Measurements from ENCODE around the gene YIF1A.

YIF1A gene

GRCh38 chr11:66291303-66291705, 2.4 kb upstream of the YIF1A start:
- POLR2A ChIA-PET, result interaction anchor here (1.2 kb wide), 1 partner anchor 21 kb away, joined by 4 read pairs; no protein-coding TSS in a partner anchor
- CTCF ChIA-PET, result interaction anchor here (0.6 to 1.9 kb wide), 6 partner anchors 8 to 98 kb away, joined by 3 to 12 read pairs (median 3); no protein-coding TSS in a partner anchor
- no peak for TF ChIP-seq CTCF (IDR thresholded peaks at IDR 0.05; ENCODE audit: control extremely low read depth, extremely low read depth, low read depth, missing control alignments)
- DNase-seq (ENCODE audit: extremely low spot score), result no peak

GRCh38 chr11:66290330-66290621, 1.3 kb upstream of the YIF1A start:
- no peak for TF ChIP-seq CTCF (IDR thresholded peaks at IDR 0.05; ENCODE audit: control extremely low read depth, extremely low read depth, low read depth, missing control alignments)
- DNase-seq (ENCODE audit: extremely low spot score), result no peak
- ChIA-PET CTCF (interaction anchor here (1.3 to 1.9 kb wide), 4 partner anchors 7 to 223 kb away, joined by 3 to 12 read pairs (median 6); no protein-coding TSS in a partner anchor), POLR2A (interaction anchor here (1.2 kb wide), 1 partner anchor 22 kb away, joined by 4 read pairs; no protein-coding TSS in a partner anchor)

- peak; percentile 90 for DNase-seq (ENCODE audit: extremely low spot score)
- CTCF ChIA-PET, result interaction anchor here (0.9 to 10.6 kb wide), 11 partner anchors 10 to 245 kb away, joined by 3 to 92 read pairs (median 4); partner anchors contain the start of gene RIN1
- TF ChIP-seq CTCF (IDR thresholded peaks at IDR 0.05; ENCODE audit: control extremely low read depth, extremely low read depth, low read depth, missing control alignments), result no peak
- POLR2A ChIA-PET, result interaction anchor here (0.5 to 1.2 kb wide), 7 partner anchors 10 to 782 kb away, joined by 3 to 14 read pairs (median 7); partner anchors contain the start of gene RAB1B
Measured at GRCh38 chr11:66289548-66290329, 796 bp upstream of the YIF1A start.

GRCh38 chr11:66287889-66288670, 863 bp downstream of the YIF1A start:
- ChIA-PET POLR2A (interaction anchor here (0.7 to 1.2 kb wide), 3 partner anchors 15 to 750 kb away, joined by 3 to 7 read pairs (median 6); partner anchors contain the start of gene RAB1B), CTCF (interaction anchor here (0.7 to 10.6 kb wide), 7 partner anchors 14 to 243 kb away, joined by 3 to 92 read pairs (median 5); no protein-coding TSS in a partner anchor)
- no peak for DNase-seq (ENCODE audit: extremely low spot score)
- TF ChIP-seq CTCF (IDR thresholded peaks at IDR 0.05; ENCODE audit: control extremely low read depth, extremely low read depth, low read depth, missing control alignments), result no peak

GRCh38 chr11:66287211-66287888, 1.6 kb downstream of the YIF1A start:
- CTCF ChIA-PET, result interaction anchor here (1.5 to 10.6 kb wide), 5 partner anchors 14 to 219 kb away, joined by 5 to 92 read pairs (median 5); no protein-coding TSS in a partner anchor

More at GRCh38 chr11:66287211-66287888, 1.6 kb downstream of the YIF1A start:
- no peak for DNase-seq (ENCODE audit: extremely low spot score)
- POLR2A ChIA-PET, result interaction anchor here (0.6 to 0.8 kb wide), 3 partner anchors 54 to 749 kb away, joined by 3 to 6 read pairs (median 3); no protein-coding TSS in a partner anchor
- no peak for TF ChIP-seq CTCF (IDR thresholded peaks at IDR 0.05; ENCODE audit: control extremely low read depth, extremely low read depth, low read depth, missing control alignments)

Data from GM10248 (cell line).